Measurements from ENCODE around the gene P3R3URF.
A peak's percentile ranks its signal among the peaks of the same experiment; 100 is the strongest.
"Not testable (repeated sequence)": the region's sequence is repeated elsewhere in the genome, so short reads cannot be mapped to it uniquely, and the experiment has no call there.

The P3R3URF gene

GRCh38 chr1:46176211-46176865, at the start of gene P3R3URF:
P3R3URF (minus strand) TSS chr1:46176488; CDS start chr1:46176471, 17 bp downstream.
- no peak for DNase-seq (ENCODE audit: low read depth)

- DNase-seq (ENCODE audit: low read depth) = no peak
Measured at GRCh38 chr1:46224966-46225365, 48.7 kb upstream of the P3R3URF start.

GRCh38 chr1:46223472-46223943, 47.2 kb upstream of the P3R3URF start:
- peak; percentile 92 for DNase-seq (ENCODE audit: low read depth)

- DNase-seq (ENCODE audit: low read depth) = not testable (repeated sequence)
Measured at GRCh38 chr1:46223055-46223454, 46.8 kb upstream of the P3R3URF start.

- no peak for DNase-seq (ENCODE audit: low read depth)
Measured at GRCh38 chr1:46221749-46222148, 45.5 kb upstream of the P3R3URF start.

GRCh38 chr1:46220808-46221207, 44.5 kb upstream of the P3R3URF start:
- DNase-seq (ENCODE audit: low read depth) = no peak

- peak; percentile 26 for DNase-seq (ENCODE audit: low read depth)
Measured at GRCh38 chr1:46219551-46220520, 43.5 kb upstream of the P3R3URF start.

- DNase-seq (ENCODE audit: low read depth) = no peak
Measured at GRCh38 chr1:46218443-46218842, 42.2 kb upstream of the P3R3URF start.

GRCh38 chr1:46215504-46215903, 39.2 kb upstream of the P3R3URF start:
- DNase-seq (ENCODE audit: low read depth) = no peak

GRCh38 chr1:46211051-46211450, 34.8 kb upstream of the P3R3URF start:
- DNase-seq (ENCODE audit: low read depth) = no peak

- DNase-seq (ENCODE audit: low read depth) = no peak
Measured at GRCh38 chr1:46210561-46210960, 34.3 kb upstream of the P3R3URF start.

GRCh38 chr1:46206399-46206798, 30.1 kb upstream of the P3R3URF start:
- DNase-seq (ENCODE audit: low read depth) = no peak

- DNase-seq (ENCODE audit: low read depth) = no peak
Measured at GRCh38 chr1:46205791-46206190, 29.5 kb upstream of the P3R3URF start.

- no peak for DNase-seq (ENCODE audit: low read depth)
Measured at GRCh38 chr1:46205141-46205540, 28.9 kb upstream of the P3R3URF start.

- DNase-seq (ENCODE audit: low read depth) = no peak
Measured at GRCh38 chr1:46204406-46204742, 28.1 kb upstream of the P3R3URF start.

- no peak for DNase-seq (ENCODE audit: low read depth)
Measured at GRCh38 chr1:46203738-46204405, 27.6 kb upstream of the P3R3URF start.

GRCh38 chr1:46199233-46199749, 23.0 kb upstream of the P3R3URF start:
- no peak for DNase-seq (ENCODE audit: low read depth)

GRCh38 chr1:46197964-46198811, 21.9 kb upstream of the P3R3URF start, which contains the start of gene POMGNT1:
POMGNT1 (minus strand) TSS chr1:46198434; CDS start chr1:46197821, 613 bp downstream.
- DNase-seq (ENCODE audit: low read depth) = peak; percentile 80

- no peak for DNase-seq (ENCODE audit: low read depth)
Measured at GRCh38 chr1:46197560-46197963, 21.3 kb upstream of the P3R3URF start.

- DNase-seq (ENCODE audit: low read depth) = no peak
Measured at GRCh38 chr1:46196609-46197008, 20.3 kb upstream of the P3R3URF start.

- no peak for DNase-seq (ENCODE audit: low read depth)
Measured at GRCh38 chr1:46194641-46195193, 18.4 kb upstream of the P3R3URF start.

All from ELR (cell line).